IgD-negative memory B cell (primary cell): Measurements from ENCODE around the gene RPS18. TPM values are rescaled to one million over a fixed set of nuclear protein-coding genes. Genes with fewer than 3 reads are reported as not detected.
A peak's percentile ranks its signal among the peaks of the same experiment; 100 is the strongest.

Experiments used
- H3K27ac Mint-ChIP-seq, 3 donors: one replicate each; pipeline ENCODE4 v1.8.0; 2020 to 2022; ENCODE audit warnings: mild to moderate bottlenecking in 3 of 3, mixed read lengths in 3 of 3, moderate library complexity in 1 of 3
- H3K27me3 Mint-ChIP-seq: one replicate; pipeline ENCODE4 v1.8.0; 2021; ENCODE audit warnings: mixed read lengths
- H3K36me3 Mint-ChIP-seq: one replicate; pipeline ENCODE4 v1.8.0; 2020; ENCODE audit warnings: mild to moderate bottlenecking, mixed read lengths
- H3K4me1 Mint-ChIP-seq, 3 donors: one replicate each; pipeline ENCODE4 v1.8.0; 2020 to 2022; ENCODE audit warnings: mixed read lengths in 3 of 3, mild to moderate bottlenecking in 1 of 3
- H3K4me3 Mint-ChIP-seq, 4 donors: one replicate each; pipeline ENCODE4 v1.8.0; 2020 to 2022; ENCODE audit warnings: mild to moderate bottlenecking in 4 of 4, mixed read lengths in 4 of 4, moderate library complexity in 3 of 4
- H3K9me3 Mint-ChIP-seq, 3 donors: one replicate each; pipeline ENCODE4 v1.8.0; 2020 to 2021; ENCODE audit warnings: mixed read lengths in 3 of 3, mild to moderate bottlenecking in 1 of 3
- polyA plus RNA-seq: library from polyadenylated mRNA; unstranded; fragments of 300-500 nt; fragmentation: Illumina TruSeq; gene quantifications from one replicate; pipeline ENCODE4 v1.2.3, GENCODE V29; 2021

RPS18 gene
- polyA plus RNA-seq, 1 donor from 2014 or later: 9,150 TPM

GRCh38 chr6:33320315-33321181, 48.7 kb downstream of the RPS18 start:
- Mint-ChIP-seq H3K27me3 (no peaks in the 10 kb centered on the region), H3K4me3 (peak overlapping the region; percentile 87 to 100 (median 98)), H3K4me1 (peaks cover 18 to 47% (median 40%) of the 10 kb centered on the region in 3 donors), H3K36me3 (peaks cover 6% of the 10 kb centered on the region), H3K27ac (peak overlapping the region in 2 of 3 donors; percentile 72 to 98), H3K9me3 (no peaks in the 10 kb centered on the region)

GRCh38 chr6:33321227-33321626, 49.4 kb downstream of the RPS18 start:
- no peaks in the 10 kb centered on the region for H3K9me3 Mint-ChIP-seq
- no peaks in the 10 kb centered on the region for H3K27me3 Mint-ChIP-seq
- peak overlapping the region in 2 of 3 donors; percentile 53 to 98 for H3K27ac Mint-ChIP-seq
- H3K36me3 Mint-ChIP-seq: peaks cover 6% of the 10 kb centered on the region
- peak overlapping the region; percentile 83 to 100 (median 98) for H3K4me3 Mint-ChIP-seq
- H3K4me1 Mint-ChIP-seq: peaks cover 22 to 47% (median 42%) of the 10 kb centered on the region in 3 donors

- H3K4me1 Mint-ChIP-seq: peaks cover 15 to 36% (median 33%) of the 10 kb centered on the region in 3 donors
- H3K9me3 Mint-ChIP-seq: no peaks in the 10 kb centered on the region
- no peaks in the 10 kb centered on the region for H3K27me3 Mint-ChIP-seq
- peak overlapping the region; percentile 94 to 99 (median 96) for H3K27ac Mint-ChIP-seq
- H3K36me3 Mint-ChIP-seq: peaks cover 6% of the 10 kb centered on the region
- peak overlapping the region; percentile 95 to 100 (median 99) for H3K4me3 Mint-ChIP-seq
Observed at GRCh38 chr6:33323623-33323948, 51.7 kb downstream of the RPS18 start.

DNA sequence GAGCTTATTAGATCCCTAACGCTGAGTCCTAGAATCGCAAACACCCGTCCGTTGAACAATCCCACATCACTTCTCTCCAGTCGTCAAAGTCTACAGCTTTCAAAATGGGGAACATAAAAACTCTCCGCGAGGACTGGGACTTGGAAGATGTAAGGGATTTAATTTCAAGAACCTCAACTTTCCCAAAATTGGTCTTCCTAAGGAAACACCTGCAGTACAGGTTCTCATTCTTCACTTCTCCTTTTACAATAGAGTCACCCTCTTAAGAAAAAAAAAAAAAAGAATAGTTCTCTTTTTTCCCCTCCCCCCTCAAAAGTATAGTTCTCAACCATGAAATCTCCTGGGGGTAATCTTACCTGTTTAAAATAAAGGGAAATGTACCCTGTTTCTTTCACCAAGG, 52.2 kb downstream of the RPS18 start:
- Mint-ChIP-seq H3K27ac (peak overlapping the region; percentile 94 to 99 (median 96)), H3K36me3 (peaks cover 6% of the 10 kb centered on the region), H3K27me3 (no peaks in the 10 kb centered on the region), H3K4me1 (peaks cover 20 to 36% (median 34%) of the 10 kb centered on the region in 3 donors), H3K4me3 (peak overlapping the region; percentile 95 to 100 (median 99)), H3K9me3 (no peaks in the 10 kb centered on the region)

Other genes starting within 250 kb of the RPS18 start
- gene HLA-DPA1, start 198.4 kb upstream of the RPS18 start, polyA plus RNA-seq: 2,568 TPM
- 2,247 TPM for gene HLA-DPB1, start 196.1 kb upstream of the RPS18 start, polyA plus RNA-seq
- gene COL11A2, start 79.6 kb upstream of the RPS18 start, polyA plus RNA-seq: not detected
- gene RXRB, start 71.4 kb upstream of the RPS18 start, polyA plus RNA-seq: 9.7 TPM
- 23.1 TPM for gene SLC39A7, start 71.2 kb upstream of the RPS18 start, polyA plus RNA-seq
- gene HSD17B8, start 67.4 kb upstream of the RPS18 start, polyA plus RNA-seq: 30.9 TPM
- gene RING1, start 63.6 kb upstream of the RPS18 start, polyA plus RNA-seq: 9.9 TPM
- gene VPS52, start 199 bp upstream of the RPS18 start, polyA plus RNA-seq: 18.4 TPM
- gene B3GALT4, start 5.0 kb downstream of the RPS18 start, polyA plus RNA-seq: 35.4 TPM
- 68.7 TPM for gene WDR46, start 17.2 kb downstream of the RPS18 start, polyA plus RNA-seq
- gene PFDN6, start 17.5 kb downstream of the RPS18 start, polyA plus RNA-seq: 49.3 TPM
- gene RGL2, start 26.9 kb downstream of the RPS18 start, polyA plus RNA-seq: 19.0 TPM
- 605 TPM for gene TAPBP, start 42.0 kb downstream of the RPS18 start, polyA plus RNA-seq
- gene ZBTB22, start 45.7 kb downstream of the RPS18 start, polyA plus RNA-seq: 14.8 TPM
- 144 TPM for gene DAXX, start 50.9 kb downstream of the RPS18 start, polyA plus RNA-seq
- gene KIFC1, start 119.7 kb downstream of the RPS18 start, polyA plus RNA-seq: 0.23 TPM
- 77.0 TPM for gene PHF1, start 138.9 kb downstream of the RPS18 start, polyA plus RNA-seq
- 449 TPM for gene CUTA, start 146.0 kb downstream of the RPS18 start, polyA plus RNA-seq
- gene SYNGAP1, start 148.0 kb downstream of the RPS18 start, polyA plus RNA-seq: 0.54 TPM
- gene ZBTB9, start 182.5 kb downstream of the RPS18 start, polyA plus RNA-seq: 9.0 TPM